ENCODE results near the gene OR4K13.

OR4K13 gene

GRCh38 chr14:20035938-20036337, at the start of gene OR4K13:
TSS of gene OR4K13 (minus strand) at chr14:20036038. CDS start at chr14:20034758, 1,280 bp downstream.
- no peak for DNase-seq

GRCh38 chr14:20059745-20060144, 23.9 kb upstream of the OR4K13 start, which contains the start of gene OR4L1:
TSS of gene OR4L1 (plus strand) at chr14:20060045. CDS start at chr14:20060045, 0 bp downstream.
- DNase-seq = no peak

- DNase-seq = no peak
Observed at GRCh38 chr14:20048202-20048601, 12.4 kb upstream of the OR4K13 start.

GRCh38 chr14:20044243-20044642, 8.4 kb upstream of the OR4K13 start:
- no peak for DNase-seq

GRCh38 chr14:20035449-20035848, 389 bp downstream of the OR4K13 start:
- DNase-seq = no peak

GRCh38 chr14:20031058-20031457, 4.8 kb downstream of the OR4K13 start:
- DNase-seq = no peak

GRCh38 chr14:20019257-20019865, 16.5 kb downstream of the OR4K13 start, which contains the start of gene OR4K14:
TSS of gene OR4K14 (minus strand) at chr14:20019307. CDS start at chr14:20015193, 4,114 bp downstream.
- no peak for DNase-seq

- no peak for DNase-seq
Observed at GRCh38 chr14:20008156-20008555, 27.7 kb downstream of the OR4K13 start.

GRCh38 chr14:20002319-20002718, 33.5 kb downstream of the OR4K13 start:
- DNase-seq = no peak

GRCh38 chr14:20001863-20002262, 34.0 kb downstream of the OR4K13 start, which contains the start of gene OR4Q2:
TSS of gene OR4Q2 (plus strand) at chr14:20002163.
- DNase-seq = no peak

GRCh38 chr14:19993438-19993837, 42.4 kb downstream of the OR4K13 start:
- DNase-seq = no peak

Data from NCI-H446 treated with DMSO at 0.1 percent for 48 hours (cell line).